IMR-90 (cell line): ENCODE results near the gene FSIP1. TPM values are rescaled to one million over a fixed set of nuclear protein-coding genes. Genes with fewer than 3 reads are reported as not detected.

Experiments used
- ATAC-seq: fragments of 200-7000 bp; cut with Tn5 transposase; 2 replicates; pipeline ENCODE4 v1.9.1; 2020; ENCODE audit warnings: low read depth, mild to moderate bottlenecking, moderate library complexity
- BruUV-seq: library from RNA; stranded (reverse); fragments of 400-500 nt; replicated peaks from 2 replicates; lab custom pipeline; 2021; lab: Mats Ljungman, UMichigan
- CTCF ChIA-PET: fragments of 300-600 bp; formaldehyde crosslinking; extraction: SDS; loops from one replicate; lab custom pipeline; 2021; ENCODE audit warnings: antibody characterized with exemption; lab: Yijun Ruan, JAX
- POLR2A ChIA-PET: fragments of 300-600 bp; sonication (Branson Sonifier 250); formaldehyde crosslinking; loops from one replicate; lab custom pipeline; 2022; ENCODE audit warnings: antibody characterized with exemption; ENCODE audit not compliant: unreplicated experiment; lab: Charles Lee
- DNase-seq: peaks from one replicate; pipeline ENCODE4 v3.0.0; 2013
- H2AFZ ChIP-seq: replicated peaks from 2 replicates; pipeline ENCODE3; 2013; ENCODE audit warnings: low read length, mild to moderate bottlenecking; ENCODE audit not compliant: poor library complexity
- H2AK5ac ChIP-seq: 2 replicates; pipeline ENCODE4 v1.6.1; 2013; ENCODE audit warnings: low read depth, low read length, inconsistent platforms
- H2AK9ac ChIP-seq: replicated peaks from 2 replicates; pipeline ENCODE3; 2013; ENCODE audit warnings: mild to moderate bottlenecking, low read depth, low read length, moderate library complexity; ENCODE audit not compliant: poor library complexity
- H2BK120ac ChIP-seq: 2 replicates; pipeline ENCODE4 v1.6.1; 2013; ENCODE audit warnings: low read depth, low read length, inconsistent platforms
- H2BK15ac ChIP-seq: 3 replicates; pipeline ENCODE4 v1.6.1; 2013; ENCODE audit warnings: low read depth, low read length, inconsistent platforms
- H2BK20ac ChIP-seq: 2 replicates; pipeline ENCODE4 v1.6.1; 2013; ENCODE audit warnings: low read depth, mild to moderate bottlenecking, inconsistent platforms, low read length, moderate library complexity
- H2BK5ac ChIP-seq: 2 replicates; pipeline ENCODE4 v1.6.1; 2013; ENCODE audit warnings: mild to moderate bottlenecking, low read depth, low read length, inconsistent platforms; ENCODE audit not compliant: poor library complexity, severe bottlenecking
- H3K14ac ChIP-seq: replicated peaks from 2 replicates; pipeline ENCODE4 v1.6.1; 2013; ENCODE audit warnings: low read depth, low read length, inconsistent platforms
- H3K18ac ChIP-seq: 2 replicates; pipeline ENCODE4 v1.6.1; 2013; ENCODE audit warnings: low read depth, low read length, control low read depth
- H3K23ac ChIP-seq: 2 replicates; pipeline ENCODE4 v1.6.1; 2013; ENCODE audit warnings: low read depth, low read length, inconsistent platforms
- H3K27ac ChIP-seq: 2 replicates; pipeline ENCODE4 v1.5.1; 2013; ENCODE audit warnings: mild to moderate bottlenecking, control low read depth, low read length; ENCODE audit not compliant: insufficient read depth
- H3K27me3 ChIP-seq: 2 replicates; pipeline ENCODE4 v1.6.1; 2013; ENCODE audit warnings: low read length; ENCODE audit not compliant: control insufficient read depth, insufficient read depth
- H3K36me3 ChIP-seq: 2 replicates; pipeline ENCODE4 v1.6.1; 2013; ENCODE audit warnings: low read length, mixed read lengths; ENCODE audit not compliant: control insufficient read depth, insufficient read depth
- H3K4ac ChIP-seq: 2 replicates; pipeline ENCODE4 v1.6.1; 2013; ENCODE audit warnings: low read depth, low read length, inconsistent platforms
- H3K4me1 ChIP-seq: 2 replicates; pipeline ENCODE4 v1.6.1; 2013; ENCODE audit warnings: low read length, mixed read lengths; ENCODE audit not compliant: control insufficient read depth, insufficient read depth
- H3K4me2 ChIP-seq: 2 replicates; pipeline ENCODE4 v1.6.1; 2013; ENCODE audit warnings: low read depth, mild to moderate bottlenecking, control low read depth, low read length, moderate library complexity
- H3K4me3 ChIP-seq: 2 replicates; pipeline ENCODE4 v1.5.1; 2013; ENCODE audit warnings: low read depth, mild to moderate bottlenecking, control low read depth, low read length, moderate library complexity; ENCODE audit not compliant: insufficient read depth
- H3K56ac ChIP-seq: 2 replicates; pipeline ENCODE4 v1.6.1; 2013; ENCODE audit warnings: low read length, inconsistent platforms; ENCODE audit not compliant: insufficient read depth; ENCODE audit errors: extremely low read depth
- H3K79me1 ChIP-seq, 2 experiments: 2 replicates each; pipeline ENCODE4 v1.6.1; 2013; ENCODE audit warnings: low read length in 2 of 2, inconsistent platforms in 1 of 2, low read depth in 1 of 2
- H3K9ac ChIP-seq: 2 replicates; pipeline ENCODE4 v1.6.1; 2013; ENCODE audit warnings: low read depth, low read length, control low read depth
- H3K9me1 ChIP-seq: 2 replicates; pipeline ENCODE4 v1.6.1; 2013; ENCODE audit warnings: low read length, inconsistent platforms; ENCODE audit not compliant: insufficient read depth
- H3K9me3 ChIP-seq: 2 replicates; pipeline ENCODE4 v1.6.1; 2013; ENCODE audit warnings: low read length; ENCODE audit not compliant: control insufficient read depth, insufficient read depth
- H4K20me1 ChIP-seq: 2 replicates; pipeline ENCODE4 v1.6.1; 2013; ENCODE audit warnings: low read length, inconsistent platforms; ENCODE audit not compliant: insufficient read depth
- H4K5ac ChIP-seq: 2 replicates; pipeline ENCODE4 v1.6.1; 2013; ENCODE audit warnings: mild to moderate bottlenecking, low read depth, low read length, control low read depth
- H4K8ac ChIP-seq, 2 experiments: 2 replicates each; pipeline ENCODE4 v1.6.1; 2013; ENCODE audit warnings: low read depth in 2 of 2, low read length in 2 of 2, control low read depth in 1 of 2, inconsistent platforms in 1 of 2
- H4K91ac ChIP-seq: 2 replicates; pipeline ENCODE4 v1.6.1; 2013; ENCODE audit warnings: low read depth, low read length, inconsistent platforms; ENCODE audit not compliant: insufficient read depth
- BHLHE40 ChIP-seq: fragments of 150-350 bp; IDR thresholded peaks from 2 replicates; pipeline ENCODE4 v1.6.1; 2016; ENCODE audit warnings: mild to moderate bottlenecking, low read depth, low read length
- CEBPB ChIP-seq: IDR thresholded peaks from 2 replicates; pipeline ENCODE4 v1.6.1; 2012; ENCODE audit warnings: low read depth, low read length, improper control_type of control experiment
- CHD1 ChIP-seq: IDR thresholded peaks from 2 replicates; pipeline ENCODE4 v1.6.1; 2012; ENCODE audit warnings: low read depth, low read length, improper control_type of control experiment
- FOS ChIP-seq: fragments of 150-350 bp; IDR thresholded peaks from 2 replicates; pipeline ENCODE4 v1.6.1; 2016; ENCODE audit warnings: low read depth, low read length
- MAFK ChIP-seq: IDR thresholded peaks from 2 replicates; pipeline ENCODE4 v1.6.1; 2012; ENCODE audit warnings: low read depth, low read length, improper control_type of control experiment
- MAZ ChIP-seq: IDR thresholded peaks from 2 replicates; pipeline ENCODE4 v1.6.1; 2012; ENCODE audit warnings: low read depth, mild to moderate bottlenecking, low read length, improper control_type of control experiment, moderate library complexity, borderline replicate concordance
- MXI1 ChIP-seq: IDR thresholded peaks from 2 replicates; pipeline ENCODE4 v1.6.1; 2012; ENCODE audit warnings: low read depth, mild to moderate bottlenecking, low read length, moderate library complexity, borderline replicate concordance
- NFE2L2 ChIP-seq: fragments of 150-350 bp; IDR thresholded peaks from 2 replicates; pipeline ENCODE4 v1.6.1; 2016; ENCODE audit warnings: low read depth, mild to moderate bottlenecking, low read length
- POLR2A ChIP-seq: IDR thresholded peaks from 2 replicates; pipeline ENCODE4 v1.6.1; 2012; ENCODE audit warnings: mild to moderate bottlenecking, low read depth, low read length
- RAD21 ChIP-seq: IDR thresholded peaks from 2 replicates; pipeline ENCODE4 v1.6.1; 2012; ENCODE audit warnings: low read length, improper control_type of control experiment
- RCOR1 ChIP-seq: IDR thresholded peaks from 2 replicates; pipeline ENCODE4 v1.6.1; 2012; ENCODE audit warnings: mild to moderate bottlenecking, low read length, improper control_type of control experiment; ENCODE audit not compliant: insufficient replicate concordance
- RFX5 ChIP-seq: IDR thresholded peaks from 2 replicates; pipeline ENCODE4 v1.8.0; 2012; ENCODE audit warnings: low read depth, mild to moderate bottlenecking, low read length, moderate library complexity
- SMC3 ChIP-seq: fragments of 150-350 bp; IDR thresholded peaks from 2 replicates; pipeline ENCODE4 v1.6.1; 2016; ENCODE audit warnings: low read depth, mild to moderate bottlenecking, antibody characterized with exemption, low read length, moderate library complexity
- USF2 ChIP-seq: fragments of 150-350 bp; IDR thresholded peaks from 2 replicates; pipeline ENCODE4 v1.6.1; 2017; ENCODE audit warnings: mild to moderate bottlenecking, antibody characterized with exemption, low read length, low read depth
- WGBS, 2 experiments: methylation state at CpG; one replicate each; pipeline versions ENCODE4 v1.1.5 to v1.1.7; 2013; ENCODE audit warnings: missing lambda C conversion rate in 2 of 2; ENCODE audit not compliant: insufficient read length in 1 of 2; ENCODE audit errors: extremely low coverage in 2 of 2; 5-methylcytosine and 5-hydroxymethylcytosine counted together
- dilution Hi-C: fragments of 300-500 bp; cut with HindIII; formaldehyde crosslinking; loops from one replicate; pipeline ENCODE4 v1.14.3; 2018; ENCODE audit warnings: low sequenced_read_pairs; ENCODE audit not compliant: unreplicated experiment
- in situ Hi-C: fragments of 300-500 bp; cut with MboI; formaldehyde crosslinking; loops from 3 replicates; pipeline ENCODE4 v1.14.3; 2019; ENCODE audit warnings: low sequenced_read_pairs, inconsistent platforms, mixed read lengths
- intact Hi-C: fragments of 100-400 bp; cut with micrococcal nuclease; formaldehyde crosslinking; loops from 2 replicates; pipeline ENCODE4 v1.10.0; 2022
- polyA plus RNA-seq, 3 experiments: library from polyadenylated mRNA; depleted of rRNA; stranded (reverse); fragments of >200 nt; gene quantifications; 2 replicates each; pipeline ENCODE4 v1.2.3, GENCODE V29; 2012; ENCODE audit warnings: low replicate concordance in 1 of 3
- total RNA-seq: library from RNA; depleted of rRNA; stranded (reverse); fragments of >200 nt; gene quantifications from 2 replicates; pipeline ENCODE4 v1.2.3, GENCODE V29; 2012
- TF ChIP-seq, protein P1 (sequence below): fragments of 150-350 bp; IDR thresholded peaks from 2 replicates; pipeline ENCODE4 v1.6.1; 2016; ENCODE audit warnings: low read depth, mild to moderate bottlenecking, low read length, moderate library complexity, borderline replicate concordance
- TF ChIP-seq, protein P2 (sequence below): conservative IDR thresholded peaks from 2 replicates; pipeline ENCODE4 v1.5.1; 2012; ENCODE audit warnings: mild to moderate bottlenecking, low read depth, low read length, improper control_type of control experiment

Gene FSIP1
- total and polyA plus RNA-seq, 2 of the 4 experiments (the other 2 are of a cell fraction) = 0.10 to 0.18 TPM

GRCh38 chr15:39801641-39802309 lies 19.1 kb upstream of the FSIP1 start:
- peaks cover 34% of the 10 kb centered on the region for H3K36me3 ChIP-seq
- no peak overlapping the region for H2BK20ac ChIP-seq
- H4K91ac ChIP-seq = no peak overlapping the region
- no peak overlapping the region for H3K27ac ChIP-seq
- peak; percentile 42; the same call in 1 of the 2 replicates for ATAC-seq
- H3K4me3 ChIP-seq = no peak overlapping the region
- H3K9me3 ChIP-seq = no peaks in the 10 kb centered on the region
- TF ChIP-seq SMC3 = peak; percentile 45
- no peak for TF ChIP-seq MAFK
- no peak for TF ChIP-seq MAZ
- no peak for TF ChIP-seq CEBPB
- no peak for TF ChIP-seq RFX5
- no peak for TF ChIP-seq RCOR1
- no peak for TF ChIP-seq FOS
- no peak for TF ChIP-seq MXI1
- TF ChIP-seq CHD1 = no peak
- TF ChIP-seq, protein P1, sequence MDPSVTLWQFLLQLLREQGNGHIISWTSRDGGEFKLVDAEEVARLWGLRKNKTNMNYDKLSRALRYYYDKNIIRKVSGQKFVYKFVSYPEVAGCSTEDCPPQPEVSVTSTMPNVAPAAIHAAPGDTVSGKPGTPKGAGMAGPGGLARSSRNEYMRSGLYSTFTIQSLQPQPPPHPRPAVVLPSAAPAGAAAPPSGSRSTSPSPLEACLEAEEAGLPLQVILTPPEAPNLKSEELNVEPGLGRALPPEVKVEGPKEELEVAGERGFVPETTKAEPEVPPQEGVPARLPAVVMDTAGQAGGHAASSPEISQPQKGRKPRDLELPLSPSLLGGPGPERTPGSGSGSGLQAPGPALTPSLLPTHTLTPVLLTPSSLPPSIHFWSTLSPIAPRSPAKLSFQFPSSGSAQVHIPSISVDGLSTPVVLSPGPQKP = no peak
- peak; percentile 51 for TF ChIP-seq RAD21
- no peak for TF ChIP-seq POLR2A
- TF ChIP-seq, protein P2, sequence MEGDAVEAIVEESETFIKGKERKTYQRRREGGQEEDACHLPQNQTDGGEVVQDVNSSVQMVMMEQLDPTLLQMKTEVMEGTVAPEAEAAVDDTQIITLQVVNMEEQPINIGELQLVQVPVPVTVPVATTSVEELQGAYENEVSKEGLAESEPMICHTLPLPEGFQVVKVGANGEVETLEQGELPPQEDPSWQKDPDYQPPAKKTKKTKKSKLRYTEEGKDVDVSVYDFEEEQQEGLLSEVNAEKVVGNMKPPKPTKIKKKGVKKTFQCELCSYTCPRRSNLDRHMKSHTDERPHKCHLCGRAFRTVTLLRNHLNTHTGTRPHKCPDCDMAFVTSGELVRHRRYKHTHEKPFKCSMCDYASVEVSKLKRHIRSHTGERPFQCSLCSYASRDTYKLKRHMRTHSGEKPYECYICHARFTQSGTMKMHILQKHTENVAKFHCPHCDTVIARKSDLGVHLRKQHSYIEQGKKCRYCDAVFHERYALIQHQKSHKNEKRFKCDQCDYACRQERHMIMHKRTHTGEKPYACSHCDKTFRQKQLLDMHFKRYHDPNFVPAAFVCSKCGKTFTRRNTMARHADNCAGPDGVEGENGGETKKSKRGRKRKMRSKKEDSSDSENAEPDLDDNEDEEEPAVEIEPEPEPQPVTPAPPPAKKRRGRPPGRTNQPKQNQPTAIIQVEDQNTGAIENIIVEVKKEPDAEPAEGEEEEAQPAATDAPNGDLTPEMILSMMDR = peak; percentile 34
- no peak for TF ChIP-seq NFE2L2
- no peak for TF ChIP-seq USF2
- no peak for TF ChIP-seq BHLHE40
- no peak overlapping the region for H2AFZ ChIP-seq
- ChIA-PET CTCF (interaction anchor here (0.8 kb wide), 1 partner anchor 75 kb away, joined by 3 read pairs; no protein-coding TSS in a partner anchor), POLR2A (no interaction called here)
- no peak overlapping the region for H2BK15ac ChIP-seq
- no peak overlapping the region for H3K4ac ChIP-seq
- peaks cover 37 to 83% of the 10 kb centered on the region in 2 experiments for H3K79me1 ChIP-seq
- intact Hi-C loops = no loop called here
- H3K23ac ChIP-seq = no peak overlapping the region
- DNase-seq = no peak
- H2BK5ac ChIP-seq = no peak overlapping the region
- in situ Hi-C loops = no loop called here
- H3K14ac ChIP-seq = no peak overlapping the region
- no peak overlapping the region for H3K18ac ChIP-seq
- dilution Hi-C loops = no loop called here
- no peak overlapping the region for H4K5ac ChIP-seq
- 100% methylated on average over 3 of the region's 19 CpGs; no CpG with 5 or more reads in 1 of the 2 experiments for WGBS, 2 experiments
- peaks cover 34% of the 10 kb centered on the region for H4K20me1 ChIP-seq
- no peak overlapping the region for H2AK9ac ChIP-seq
- H3K9me1 ChIP-seq = peaks cover 38% of the 10 kb centered on the region
- no TSS peak for BruUV-seq
- peak overlapping the region; percentile 5; the same call in 1 of the 2 replicates for H2AK5ac ChIP-seq
- H3K4me2 ChIP-seq = no peak overlapping the region
- peaks cover 3% of the 10 kb centered on the region for H3K4me1 ChIP-seq
- no peak overlapping the region for H3K56ac ChIP-seq
- no peak overlapping the region for H4K8ac ChIP-seq
- no peak overlapping the region for H3K9ac ChIP-seq
- H2BK120ac ChIP-seq = no peak overlapping the region
- H3K27me3 ChIP-seq = no peaks in the 10 kb centered on the region
